SK-MEL-5 (cell line): Measurements from ENCODE around the gene AMN. TPM values are rescaled to one million over a fixed set of nuclear protein-coding genes. Genes with fewer than 3 reads are reported as not detected.

ENCODE experiments used
- DNase-seq: peaks from one replicate; pipeline ENCODE4 v3.0.0-alpha.2; 2016; ENCODE audit warnings: low read depth, low spot score
- in situ Hi-C: cut with HindIII; loops from 2 replicates; pipeline ENCODE4 v1.10.0; 2016; ENCODE audit warnings: low sequenced_read_pairs, high pct_unique_total_duplicates, low pct_unique_long_range_greater_than_20kb
- total RNA-seq: library from RNA; depleted of rRNA; stranded (reverse); fragments of >200 nt; shearing (Covaris generic); gene quantifications from 2 replicates; pipeline ENCODE4 v1.2.3, GENCODE V29; 2014

AMN gene
- total RNA-seq, 1 experiment from 2014 or later, result not detected

DNA sequence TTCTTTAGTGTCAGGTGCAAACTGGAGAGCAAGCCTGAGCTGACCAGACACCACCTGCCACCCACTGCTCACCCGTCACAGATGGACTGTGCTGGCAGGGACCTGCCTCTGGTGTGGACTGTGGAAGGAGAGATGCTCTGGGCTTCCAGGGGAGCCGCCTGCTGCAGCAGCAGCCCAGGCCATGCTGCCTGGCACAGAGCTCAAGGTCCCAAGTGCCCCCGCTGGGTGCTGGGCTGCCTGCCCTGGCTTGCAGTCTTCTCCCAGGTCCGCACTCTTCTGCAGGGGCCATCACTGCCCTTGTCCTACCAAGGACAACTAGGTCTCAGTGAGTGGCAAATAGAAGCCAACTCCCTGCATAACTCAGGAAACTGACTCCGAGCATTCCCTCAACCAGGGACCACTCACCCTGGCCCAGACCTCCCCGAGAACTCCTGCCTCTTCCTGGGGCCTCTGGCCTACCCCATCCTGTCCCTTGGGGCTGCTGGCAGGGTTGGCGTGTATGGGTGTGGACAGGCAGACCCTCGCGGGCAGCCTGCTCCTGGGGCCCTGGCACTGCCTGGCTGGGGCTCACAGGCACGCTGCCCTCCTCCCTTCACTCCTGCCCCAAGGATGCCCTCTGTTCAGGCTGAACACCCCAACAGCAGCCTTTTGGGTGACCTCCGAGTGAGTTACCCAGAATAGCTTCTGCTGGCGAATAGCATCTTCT, 9.3 kb downstream of the AMN start:
- in situ Hi-C loops, result no loop called here
- no peak for DNase-seq

DNA sequence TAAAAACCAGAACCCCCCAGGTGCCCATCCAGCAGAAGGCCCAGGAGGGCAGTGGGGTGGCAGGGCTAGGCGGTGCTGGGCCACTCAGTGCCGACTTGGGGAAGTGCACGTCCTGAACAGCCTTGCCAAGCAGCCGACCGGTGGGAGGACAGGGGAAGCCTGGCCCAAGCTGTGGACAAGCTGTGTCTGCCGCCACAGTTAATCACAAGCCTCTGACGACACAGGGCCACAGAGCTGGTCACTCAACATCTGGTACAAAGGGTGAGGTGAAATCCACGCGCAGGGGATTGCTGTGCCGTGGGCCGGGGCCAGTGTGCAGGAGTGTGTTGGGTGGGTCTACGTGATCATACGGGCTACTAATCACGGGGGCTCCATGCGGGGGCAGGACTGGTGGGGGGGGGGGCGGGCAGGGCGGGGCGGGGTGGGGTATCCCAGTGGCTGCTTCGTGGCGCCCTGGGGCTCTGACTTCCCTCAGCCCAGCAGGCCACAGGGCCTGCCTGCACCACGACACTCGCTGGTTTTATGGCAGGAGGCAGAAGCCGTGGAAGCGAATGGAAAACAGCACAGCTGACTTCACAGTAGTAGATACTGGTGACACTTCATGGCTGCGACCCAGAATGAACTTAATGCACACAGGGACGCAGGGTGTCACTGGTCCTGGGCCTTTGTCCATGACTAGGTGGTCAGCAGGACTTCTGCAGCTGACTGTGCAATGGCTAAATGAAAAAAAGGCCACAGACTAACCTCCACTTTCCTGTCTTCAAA, 10.2 kb downstream of the AMN start:
- in situ Hi-C loops, result no loop called here
- DNase-seq, result no peak

DNA sequence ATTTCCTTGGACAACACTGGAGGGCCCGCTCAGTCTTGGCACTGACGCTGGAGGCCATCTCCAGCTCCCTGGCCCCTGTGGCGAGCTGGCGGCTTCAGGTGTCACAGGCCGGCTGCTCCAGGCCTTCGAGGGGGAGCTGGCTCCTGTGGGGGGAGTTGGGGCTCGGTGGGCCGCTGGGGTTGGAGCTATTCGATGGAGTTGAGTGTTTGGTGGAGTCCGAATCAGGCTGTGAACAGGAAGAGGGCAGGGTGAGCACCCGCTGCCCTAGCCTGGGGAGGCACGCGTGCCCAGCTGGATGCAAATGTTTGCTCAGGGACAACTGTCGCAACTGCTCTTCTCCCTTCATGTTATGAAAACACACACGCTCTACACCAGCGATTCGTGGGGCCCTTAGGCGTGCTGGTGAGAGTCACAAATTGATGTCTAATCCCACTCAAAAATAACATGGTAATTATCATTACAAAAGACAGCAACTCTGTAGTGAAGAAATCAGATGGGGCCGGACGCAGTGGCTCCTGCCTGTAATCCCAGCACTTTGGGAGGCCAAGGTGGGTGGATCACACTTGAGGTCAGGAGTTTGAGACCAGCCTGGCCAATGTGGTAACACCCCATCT, 11.3 kb downstream of the AMN start:
- in situ Hi-C loops, result no loop called here

DNA sequence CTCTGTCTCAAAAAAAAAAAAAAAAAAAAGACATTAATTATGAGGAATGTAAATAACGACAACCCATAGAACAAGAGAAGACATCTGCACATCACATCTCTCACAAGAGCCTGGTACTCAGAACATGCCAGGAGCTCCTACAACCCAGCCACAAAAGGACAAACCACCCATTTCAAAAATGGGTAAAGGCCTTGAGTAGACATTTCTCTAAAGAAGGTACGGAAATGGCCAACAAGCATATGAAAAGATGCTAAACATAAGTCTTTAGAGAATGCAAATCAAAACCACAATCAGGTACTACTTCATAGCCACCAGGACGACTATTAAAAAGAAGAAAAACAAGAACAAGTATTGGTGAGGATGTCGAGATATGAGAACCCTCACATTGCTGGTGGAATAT, 13.3 kb downstream of the AMN start:
- in situ Hi-C loops, result no loop called here
- DNase-seq, result no peak

More for the DNA sequence above, 11.3 kb downstream of the AMN start:
- DNase-seq, result no peak

- in situ Hi-C loops, result no loop called here
- no peak for DNase-seq
Measured at GRCh38 chr14:102937331-102938175, 15.1 kb downstream of the AMN start.

DNA sequence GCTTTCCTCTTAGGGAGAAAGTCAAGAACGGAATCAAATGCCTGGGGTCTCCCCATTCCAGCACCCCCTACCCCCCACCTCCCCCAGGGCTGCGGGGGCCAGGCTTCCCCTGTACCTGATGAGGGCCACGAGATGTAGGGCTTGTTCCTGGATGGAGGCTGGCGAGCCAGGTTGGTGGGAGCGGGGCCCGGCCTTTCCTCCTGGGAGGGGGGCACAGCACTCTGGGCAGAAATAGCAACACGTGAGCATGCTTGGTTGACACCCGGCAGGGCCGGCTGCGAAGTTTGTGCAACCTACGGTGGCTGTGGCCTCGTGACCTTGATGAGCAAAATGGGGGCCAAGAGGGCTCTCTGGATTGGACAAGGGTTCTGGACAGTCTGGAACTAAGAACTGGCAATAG, 15.7 kb downstream of the AMN start:
- no peak for DNase-seq
- in situ Hi-C loops, result no loop called here

GRCh38 chr14:102939329-102939728, 16.9 kb downstream of the AMN start:
- in situ Hi-C loops, result no loop called here
- no peak for DNase-seq

DNA sequence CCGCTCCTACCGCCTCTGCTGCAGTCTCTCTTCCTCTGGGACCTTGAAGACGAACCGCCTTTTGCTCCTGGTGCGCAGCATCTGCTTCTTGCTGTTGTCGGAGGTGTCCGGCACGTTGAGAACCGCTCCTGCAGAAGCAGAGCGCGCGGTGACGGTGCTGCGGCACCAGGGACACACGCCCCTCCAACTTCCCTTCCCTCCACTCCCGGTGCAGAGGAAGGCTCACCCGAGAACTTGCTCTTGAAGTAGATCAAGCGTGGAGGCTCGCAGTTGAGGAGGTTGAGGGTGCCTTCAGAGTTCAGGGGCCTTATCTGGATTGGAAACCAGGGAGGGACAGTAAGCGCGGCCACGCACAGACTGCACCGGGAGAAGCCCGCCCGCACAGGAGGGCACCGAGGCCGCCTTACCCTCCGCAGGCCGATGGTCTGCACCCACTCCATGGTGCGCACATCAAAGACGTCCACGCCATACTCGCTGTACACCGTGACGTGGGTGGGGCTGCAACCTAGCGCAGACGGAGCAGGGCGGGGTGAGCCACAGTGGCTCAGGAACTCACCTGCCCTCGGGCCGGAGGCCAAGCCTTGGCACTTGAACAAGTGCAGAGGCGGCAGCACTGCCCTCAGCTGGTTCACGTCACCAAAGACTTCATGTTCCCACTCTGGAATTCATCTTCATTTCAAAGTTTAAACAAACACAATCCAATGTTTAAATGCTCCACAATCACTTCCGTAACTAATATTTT, 17.5 kb downstream of the AMN start:
- in situ Hi-C loops, result no loop called here
- DNase-seq, result no peak

GRCh38 chr14:102940729-102941362, 18.4 kb downstream of the AMN start:
- in situ Hi-C loops, result no loop called here
- no peak for DNase-seq

DNA sequence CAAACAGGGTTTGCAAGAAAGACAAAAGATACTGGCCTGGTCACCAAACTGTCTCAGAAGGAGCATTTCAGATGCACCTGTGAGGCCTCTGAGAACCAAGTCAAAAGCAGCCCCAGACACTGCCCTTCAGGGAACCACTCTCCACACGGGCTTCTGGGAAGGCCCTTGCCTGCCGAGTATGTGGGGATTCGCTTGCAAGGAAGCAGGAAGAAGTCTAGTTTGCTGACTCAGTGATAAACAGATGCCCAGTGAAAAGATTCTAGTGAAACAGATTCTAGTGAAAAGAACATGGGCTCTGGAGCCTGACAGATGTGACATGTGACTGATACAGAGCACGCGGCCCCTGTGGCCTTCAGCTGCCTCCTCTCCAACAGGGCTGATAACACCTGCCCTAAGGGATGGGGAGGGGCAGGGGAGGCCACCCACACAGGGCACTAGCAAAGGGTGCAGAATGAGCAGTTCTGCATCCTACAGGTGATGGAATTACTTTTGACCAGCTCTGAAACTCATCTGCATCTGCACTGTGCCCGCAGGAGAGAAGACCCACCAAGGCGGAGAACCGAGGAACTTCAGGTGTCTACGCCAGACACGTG, 19.1 kb downstream of the AMN start:
- in situ Hi-C loops, result no loop called here
- DNase-seq, result no peak

DNA sequence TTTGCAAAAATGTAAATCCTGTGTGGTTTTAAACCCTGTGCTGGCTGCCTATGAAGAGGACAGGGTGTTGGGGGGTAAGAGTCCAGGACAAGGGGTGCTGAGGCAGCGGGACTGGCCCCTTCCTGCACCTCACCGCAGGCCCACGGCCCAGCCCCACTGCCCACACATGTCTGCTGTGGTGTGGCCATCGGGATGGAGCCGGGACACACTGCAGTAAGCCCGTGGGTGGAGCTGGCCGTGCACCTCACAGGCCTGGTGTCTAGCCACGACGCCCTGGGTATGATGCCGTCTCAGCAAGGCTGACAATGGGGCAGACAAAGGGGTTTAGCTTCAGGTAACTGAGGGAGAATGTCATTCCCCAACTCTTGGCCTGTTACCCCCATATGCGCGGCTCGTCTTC, 19.6 kb downstream of the AMN start:
- in situ Hi-C loops, result no loop called here
- no peak for DNase-seq

GRCh38 chr14:102943454-102943853, 21.0 kb downstream of the AMN start:
- DNase-seq, result no peak
- in situ Hi-C loops, result no loop called here

DNA sequence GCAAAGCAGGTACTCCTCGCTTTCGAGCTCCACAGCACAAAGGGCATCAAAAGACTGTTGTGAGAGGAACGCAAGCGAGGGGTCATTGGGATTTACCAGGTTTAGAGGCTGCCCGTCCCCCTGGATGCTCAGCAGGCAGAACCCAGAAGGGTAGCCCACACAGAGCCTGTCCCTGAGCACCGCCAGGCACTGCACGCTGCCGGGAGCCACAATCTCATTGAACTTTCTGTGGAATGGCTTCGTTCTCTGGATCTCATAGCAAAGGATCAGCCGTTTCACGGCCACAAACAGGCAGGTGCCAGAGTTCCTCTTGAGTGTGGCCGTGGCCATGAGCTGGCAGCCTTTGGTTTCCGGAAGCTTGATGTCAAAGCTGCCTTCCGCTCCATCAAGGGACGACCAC, 21.5 kb downstream of the AMN start:
- in situ Hi-C loops, result no loop called here
- no peak for DNase-seq

DNA sequence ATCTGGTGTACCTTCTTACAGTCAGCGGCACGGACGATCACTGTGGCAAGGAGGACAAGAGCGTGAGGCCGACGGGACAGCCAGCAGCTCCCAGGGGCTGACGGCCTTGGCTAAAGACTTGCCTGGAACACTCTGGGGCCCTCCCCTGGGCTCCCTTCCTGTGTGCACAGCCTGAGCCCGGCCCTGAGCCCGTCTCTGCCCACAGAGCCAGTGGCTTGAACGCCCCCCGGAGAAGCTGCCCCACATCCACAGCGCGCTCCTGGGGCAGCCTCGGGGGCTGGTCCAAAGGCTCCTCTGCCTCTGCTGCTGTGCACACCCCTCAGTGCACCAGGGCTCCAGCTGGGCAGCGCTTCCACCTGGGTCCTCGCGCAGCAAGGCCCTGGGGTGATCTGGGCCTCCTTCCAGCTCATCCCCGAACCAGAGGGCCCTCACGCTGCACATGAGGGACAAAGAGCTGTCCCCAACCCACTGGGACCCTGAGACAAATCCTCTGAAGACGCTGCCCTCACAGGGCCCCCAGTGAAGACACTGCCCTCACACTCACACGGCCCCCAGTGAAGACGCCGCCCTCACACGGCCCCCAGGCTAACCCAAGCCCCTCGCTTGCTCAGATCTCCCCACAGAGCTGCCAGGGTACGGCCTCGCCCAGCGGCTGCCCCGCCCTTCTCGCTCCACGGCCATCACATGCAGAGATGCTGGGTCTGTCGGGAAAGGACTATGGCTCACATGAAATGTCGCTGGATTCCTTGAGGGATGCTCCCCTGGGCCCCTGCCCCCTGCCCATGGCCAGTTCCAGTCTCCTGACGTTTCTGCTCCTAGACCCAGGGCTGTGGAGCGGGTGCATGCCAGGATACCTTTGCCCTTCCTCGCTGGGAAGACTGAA, 22.2 kb downstream of the AMN start:
- no peak for DNase-seq
- in situ Hi-C loops, result no loop called here

DNA sequence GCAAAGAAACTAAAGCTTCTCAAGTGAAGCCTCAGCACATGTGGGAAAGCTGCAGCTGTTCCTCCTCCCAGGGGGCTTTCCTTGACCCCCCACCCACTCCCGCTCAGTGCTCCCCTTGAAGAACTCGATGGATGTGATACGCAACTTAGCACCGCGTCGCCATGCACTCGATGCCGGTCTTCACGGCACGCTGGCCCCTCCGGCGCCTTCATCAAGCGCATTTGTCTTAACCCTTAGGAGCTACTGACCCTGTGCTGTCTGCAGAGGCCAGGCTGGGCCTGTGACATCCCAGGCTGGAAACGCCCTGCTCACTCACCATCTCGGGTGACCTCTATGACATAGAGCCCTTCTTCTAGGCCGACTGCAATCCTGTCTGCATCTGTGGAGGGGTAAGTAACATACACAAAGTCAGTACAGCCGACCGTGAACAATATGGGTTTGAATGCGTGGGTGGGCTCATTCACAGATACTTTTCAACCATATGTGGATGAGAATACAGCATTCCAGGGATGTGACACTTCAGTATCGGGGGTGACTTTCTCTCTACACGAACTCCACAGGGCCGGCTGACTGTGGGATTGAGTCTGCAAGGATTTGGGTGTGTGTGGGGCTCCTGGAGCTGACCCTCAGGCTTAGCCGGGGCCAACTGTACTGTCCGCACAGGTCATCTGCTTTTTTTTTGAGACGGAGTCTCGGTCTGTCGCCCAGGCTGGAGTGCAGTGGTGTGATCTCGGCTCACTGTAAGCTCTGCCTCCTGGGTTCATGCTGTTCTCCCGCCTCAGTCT, 23.1 kb downstream of the AMN start:
- DNase-seq, result no peak

More for the DNA sequence above, 23.1 kb downstream of the AMN start:
- in situ Hi-C loops, result no loop called here
